DMS114 treated with DMSO at 0.1 percent for 48 hours (cell line): ENCODE results near the gene LLGL2.
"Not testable (repeated sequence)": the region's sequence is repeated elsewhere in the genome, so short reads cannot be mapped to it uniquely, and the experiment has no call there.

Source experiments
- DNase-seq: peaks from one replicate; lab custom pipeline; 2025; ENCODE audit not compliant: unreplicated experiment; lab: John Stamatoyannopoulos, UW

LLGL2 gene

GRCh38 chr17:75520413-75520812, 5.1 kb upstream of the LLGL2 start:
- DNase-seq = not testable (repeated sequence)

- no peak for DNase-seq
These were observed 4.2 kb upstream of the LLGL2 start for GRCh38 chr17:75521290-75521689.

GRCh38 chr17:75521951-75522727, 3.4 kb upstream of the LLGL2 start:
- DNase-seq = no peak

GRCh38 chr17:75523647-75524046, 1.9 kb upstream of the LLGL2 start:
- DNase-seq = no peak

DNA sequence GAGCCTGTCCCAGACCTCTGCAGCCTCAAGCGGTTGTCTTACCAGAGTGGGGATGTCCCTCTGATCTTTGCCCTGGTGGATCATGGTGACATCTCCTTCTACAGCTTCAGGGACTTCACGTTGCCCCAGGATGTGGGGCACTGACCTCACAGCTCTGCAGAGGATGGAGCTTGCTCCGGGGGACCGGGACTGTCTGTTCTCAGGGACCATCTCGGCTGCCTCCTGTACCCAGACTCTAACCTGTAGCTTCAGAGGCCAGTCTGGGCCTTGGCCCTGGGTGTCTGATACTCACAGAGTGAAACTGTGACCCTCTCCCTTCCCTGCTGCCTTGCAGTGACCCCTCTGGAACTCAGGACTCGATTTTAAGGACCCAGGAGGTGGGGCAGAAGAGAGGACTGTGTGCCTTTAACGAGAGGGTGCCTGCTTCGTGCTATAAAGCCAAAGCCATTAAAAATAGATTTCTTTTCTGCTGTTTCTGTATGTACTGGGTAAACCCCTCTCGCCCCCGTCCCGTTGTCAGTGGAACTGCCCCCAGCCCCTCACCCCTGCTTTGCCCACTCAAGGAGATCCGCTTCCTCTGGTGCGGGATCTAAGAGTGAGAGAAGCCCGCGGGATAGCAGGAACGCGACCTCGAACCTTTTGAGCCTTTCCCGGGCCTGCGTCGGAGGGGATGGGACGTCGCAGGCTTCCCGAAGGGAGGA, 1.1 kb upstream of the LLGL2 start:
- DNase-seq = no peak

DNA sequence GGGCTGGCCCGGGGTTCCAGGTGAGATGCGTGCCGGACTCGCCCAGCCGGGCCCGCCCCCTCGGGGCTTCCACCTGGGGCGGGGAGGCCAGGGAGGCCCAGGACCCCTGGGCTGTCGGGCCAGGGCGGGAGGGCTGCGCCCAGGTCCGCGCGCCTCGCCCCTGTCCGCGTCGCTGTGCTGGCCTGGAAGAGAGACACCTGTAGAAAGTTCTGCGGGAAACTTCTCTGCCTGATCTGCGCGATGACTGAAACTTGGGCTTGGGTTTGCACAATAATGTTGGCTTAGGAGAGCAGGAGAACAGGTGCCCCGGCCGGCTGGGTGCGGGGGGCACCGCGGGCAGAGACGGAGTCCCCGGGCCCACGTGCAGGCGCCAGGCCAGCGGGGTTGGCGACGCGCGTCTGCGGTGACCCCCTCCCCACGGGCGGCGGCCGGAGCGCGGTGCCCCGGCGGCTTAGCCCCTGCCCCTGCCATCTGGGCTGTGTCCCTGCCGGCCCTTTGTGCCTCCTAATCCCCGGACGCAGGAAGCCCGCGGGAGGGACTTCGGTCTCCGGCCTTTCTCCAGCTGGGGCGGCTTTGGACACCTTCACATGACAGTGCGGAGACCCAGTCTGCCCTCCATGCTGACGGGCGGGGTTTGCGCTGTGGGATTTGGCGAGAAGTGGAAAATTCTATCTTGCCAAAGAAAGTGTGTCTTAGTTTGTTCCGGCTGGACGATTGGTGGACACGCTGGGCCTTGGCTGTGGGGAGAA, 483 bp downstream of the LLGL2 start:
- no peak for DNase-seq

DNA sequence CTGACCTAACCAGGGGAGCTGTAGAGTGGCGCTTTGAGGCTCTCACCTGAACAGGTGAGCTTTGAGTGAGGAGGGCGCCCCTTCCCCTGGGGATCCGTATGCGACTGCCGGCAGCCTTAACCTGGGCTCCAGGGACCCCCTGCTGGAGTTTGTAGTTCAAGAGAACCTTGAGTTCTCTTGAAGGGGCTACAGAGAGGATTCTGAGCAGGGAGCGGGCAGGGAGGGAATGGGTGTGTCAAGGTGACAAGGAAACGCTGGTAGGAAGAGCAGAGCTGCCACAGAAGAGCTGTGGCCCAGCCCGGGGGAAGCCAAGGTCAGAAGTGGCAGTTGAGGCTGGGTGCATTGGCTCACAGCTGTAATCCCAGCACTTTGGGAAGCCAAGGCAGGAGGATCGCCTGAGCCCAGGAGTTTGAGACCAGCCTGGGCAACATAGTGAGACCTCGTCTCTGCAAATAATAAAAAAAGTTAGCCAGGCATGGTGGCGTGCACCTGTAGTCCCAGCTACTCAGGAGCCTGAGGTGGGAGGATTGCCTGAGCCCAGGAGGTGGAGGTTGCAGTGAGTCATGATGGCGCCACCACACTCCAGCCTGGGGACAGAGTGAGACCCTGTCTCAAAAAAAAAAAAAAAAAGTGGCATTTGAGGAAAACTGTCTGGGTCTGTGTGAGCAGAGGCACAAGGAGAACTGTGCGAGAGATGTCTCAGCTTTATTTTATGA, 1.2 kb downstream of the LLGL2 start:
- DNase-seq = no peak

- no peak for DNase-seq
These were observed 5.6 kb downstream of the LLGL2 start for GRCh38 chr17:75530837-75531720.

DNA sequence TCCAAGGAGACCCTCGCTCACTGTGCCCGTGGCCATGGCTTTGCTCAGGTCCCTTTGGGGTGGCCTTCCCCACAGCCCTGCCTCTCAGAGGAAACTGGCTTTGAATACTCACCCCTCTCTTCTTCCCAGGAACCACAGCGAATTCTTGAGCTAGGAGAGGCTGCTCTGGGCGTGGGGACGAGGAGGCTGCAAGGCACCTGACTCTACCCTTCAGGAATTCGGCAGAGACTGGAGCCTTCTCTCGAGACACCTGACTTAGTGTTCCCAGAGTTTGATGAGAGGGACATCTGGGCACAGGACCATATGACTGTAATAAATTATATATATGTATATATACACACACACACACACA, 6.2 kb downstream of the LLGL2 start:
- no peak for DNase-seq

GRCh38 chr17:75535119-75535537, 9.6 kb downstream of the LLGL2 start:
- DNase-seq = no peak

DNA sequence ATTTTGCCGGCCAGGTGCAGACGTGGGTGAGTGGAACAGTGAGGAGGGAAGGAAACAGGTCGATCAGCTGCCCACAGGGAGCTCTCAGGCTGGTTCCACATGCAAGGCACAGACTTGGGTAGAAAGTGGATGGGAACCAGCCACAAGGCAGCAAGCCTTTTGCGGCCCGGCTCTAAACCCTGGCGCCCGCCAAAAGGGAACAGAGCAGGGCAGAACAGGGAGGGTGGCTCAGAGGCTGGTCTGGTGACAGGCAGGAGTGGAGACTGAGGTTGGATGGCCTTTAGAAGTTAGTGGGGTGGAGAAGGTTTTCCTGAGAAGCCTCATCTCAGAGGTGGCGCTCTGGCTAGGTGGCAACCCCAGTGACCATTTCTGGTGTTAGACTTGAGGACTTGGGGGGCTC, 10.4 kb downstream of the LLGL2 start:
- no peak for DNase-seq

GRCh38 chr17:75536366-75536765, 10.9 kb downstream of the LLGL2 start:
- no peak for DNase-seq

- no peak for DNase-seq
These were observed 14.7 kb downstream of the LLGL2 start for GRCh38 chr17:75539967-75540729.

GRCh38 chr17:75540923-75541503, 15.5 kb downstream of the LLGL2 start:
- no peak for DNase-seq

- no peak for DNase-seq
These were observed 16.7 kb downstream of the LLGL2 start for GRCh38 chr17:75542229-75542628.

DNA sequence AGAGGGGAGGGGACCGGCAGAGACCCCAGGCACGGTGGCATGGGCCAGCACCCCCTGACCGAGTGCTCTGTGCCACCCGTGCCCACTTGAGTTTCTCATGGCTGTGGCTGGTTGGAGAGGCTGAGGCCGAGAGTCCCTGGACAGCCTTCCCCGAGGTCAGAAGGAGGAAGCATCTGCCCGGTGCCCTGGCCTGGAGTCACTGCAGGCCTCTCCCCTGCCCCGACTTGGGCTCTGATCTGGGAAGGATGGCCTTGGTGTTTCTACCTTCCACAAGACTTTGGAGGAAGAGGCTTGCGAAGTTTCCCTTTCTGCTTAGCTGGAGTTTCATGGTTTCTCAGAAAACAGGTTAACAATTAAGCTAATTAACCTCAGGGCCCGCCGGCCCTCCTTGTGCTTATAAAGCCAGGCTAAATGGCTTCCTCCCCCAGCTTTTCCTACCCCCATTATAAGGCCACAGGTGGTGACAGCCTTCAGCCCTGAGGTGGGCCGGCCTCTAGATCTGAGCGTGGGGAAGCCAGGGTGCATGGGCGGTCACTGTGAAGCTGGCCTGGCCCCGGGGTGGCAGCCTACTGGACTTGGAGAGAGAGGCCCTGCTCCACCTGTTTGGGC, 17.3 kb downstream of the LLGL2 start:
- DNase-seq = no peak

GRCh38 chr17:75544250-75544649, 18.8 kb downstream of the LLGL2 start:
- no peak for DNase-seq

DNA sequence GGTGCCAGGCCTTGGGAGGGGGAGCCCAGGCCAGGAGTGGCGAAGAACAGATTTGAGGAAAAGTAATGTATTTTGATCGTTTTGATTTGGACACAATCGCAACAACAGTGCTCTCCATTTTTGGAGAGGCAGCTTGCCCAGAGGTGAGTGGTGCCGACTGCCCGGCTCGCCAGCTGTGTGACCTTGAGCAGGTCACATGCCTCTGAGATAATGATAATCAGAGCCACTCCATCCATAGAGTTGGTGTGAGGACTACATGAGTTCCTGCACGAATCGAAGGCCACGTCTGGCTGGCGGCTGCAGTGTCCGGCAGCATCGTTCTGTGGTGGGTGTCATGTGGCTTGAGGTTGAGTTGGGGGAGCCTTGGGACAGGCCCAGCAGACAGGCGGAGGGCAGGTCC, 20.7 kb downstream of the LLGL2 start:
- DNase-seq = no peak

DNA sequence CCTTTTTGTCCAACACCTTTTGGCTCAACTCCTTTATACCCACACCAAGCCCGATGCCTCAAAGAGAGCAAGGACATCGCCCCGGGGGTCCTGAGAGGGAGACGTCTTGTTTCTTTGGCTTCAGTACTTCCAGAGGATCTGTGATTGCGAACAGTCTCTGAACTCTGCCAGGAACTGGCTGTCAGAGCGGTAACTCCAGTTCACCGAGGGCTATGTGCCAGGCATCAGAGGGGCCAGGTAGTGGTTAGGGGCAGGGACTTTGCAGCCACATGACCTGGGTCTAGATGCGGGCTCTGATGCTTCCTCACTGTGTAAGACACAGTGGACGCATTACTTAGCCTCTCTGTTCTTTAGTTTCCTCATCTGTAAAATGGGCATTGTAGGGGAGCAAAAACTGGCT, 21.6 kb downstream of the LLGL2 start:
- no peak for DNase-seq
